Measurements from ENCODE around the gene TCTN1. TPM values are rescaled to one million over a fixed set of nuclear protein-coding genes. Genes with fewer than 3 reads are reported as not detected.

Gene TCTN1
- total and polyA plus RNA-seq, 9 of the 15 experiments (the other 6 are each of a cell fraction or from before 2014, with no cell fraction given), result 0.32 to 12.5 (median 4.0) TPM

GRCh38 chr12:110576504-110576903, 37.4 kb upstream of the TCTN1 start:
- peaks cover 8% of the 10 kb centered on the region; the same call in 1 of the 2 replicates for H3K9me3 ChIP-seq (replicated peaks; ENCODE audit: control insufficient read depth, insufficient read depth, low read depth, low read length)
- H3K9me1 ChIP-seq (ENCODE audit: control insufficient read depth, insufficient read depth, low read length), result no peaks in the 10 kb centered on the region
- DNase-seq (ENCODE audit: extremely low read depth in 1 of 4, low spot score in 3 of 4) (no peak), ATAC-seq (no peak), FAIRE-seq (no peak)
- H3K36me3 ChIP-seq (ENCODE audit: control insufficient read depth, insufficient read depth, low read length), result peaks cover 4% of the 10 kb centered on the region; the same call in 2 of the 3 replicates
- no peak overlapping the region for H3K9ac ChIP-seq (ENCODE audit: insufficient read depth in 1 of 2, low read depth in 2 of 2, low read length in 2 of 2)
- no peak overlapping the region; the same call in 1 of the 2 replicates for H3K4me2 ChIP-seq (ENCODE audit: insufficient read depth, low read length)
- ChIA-PET POLR2A (interaction anchor here (0.6 to 2.1 kb wide), 5 partner anchors 9 to 76 kb away, joined by 3 to 10 read pairs (median 5); no protein-coding TSS in a partner anchor), CTCF (ENCODE audit: low intra/inter-chr PET ratio) (no interaction called here)
- no peak overlapping the region for H3K4me3 ChIP-seq
- H3K27ac ChIP-seq (ENCODE audit: extremely low read depth, low read depth, low read length), result no peak overlapping the region
- H4K20me1 ChIP-seq (replicated peaks; ENCODE audit: control insufficient read depth, insufficient read depth, low read length), result peaks cover 18% of the 10 kb centered on the region
- TF ChIP-seq CHCHD3 (CRISPR knock-in tag; IDR thresholded peaks at IDR 0.05) (no peak), RFX1 (IDR thresholded peaks at IDR 0.05) (peak; percentile 63)
- H3K27me3 ChIP-seq (ENCODE audit: control insufficient read depth in 2 of 2, insufficient read depth in 2 of 2, low read length in 2 of 2), result no peaks in the 10 kb centered on the region
- peaks cover 100% of the 10 kb centered on the region for H3K79me2 ChIP-seq (ENCODE audit: control insufficient read depth, insufficient read depth, low read length)
- 83% methylated on average over 2 of the region's 2 CpGs for WGBS (ENCODE audit: insufficient coverage, low coverage, missing lambda C conversion rate)
- intact Hi-C loops (cut with micrococcal nuclease), result no loop called here
- H3K4me1 ChIP-seq (replicated peaks in 1 of 2; ENCODE audit: control insufficient read depth in 2 of 2, insufficient read depth in 2 of 2, low read length in 2 of 2), result peaks cover 18 to 29% of the 10 kb centered on the region in 2 experiments
- H2AFZ ChIP-seq (ENCODE audit: low read depth, low read length), result no peak overlapping the region
- BruUV-seq (replicated peaks), result no TSS peak
- in situ Hi-C loops (cut with MboI), result no loop called here

GRCh38 chr12:110577864-110578693, 35.9 kb upstream of the TCTN1 start:
- WGBS (ENCODE audit: insufficient coverage, low coverage, missing lambda C conversion rate), result 4% methylated on average over 8 of the region's 8 CpGs
- no peaks in the 10 kb centered on the region for H3K27me3 ChIP-seq (ENCODE audit: control insufficient read depth in 2 of 2, insufficient read depth in 2 of 2, low read length in 2 of 2)
- peak overlapping the region; percentile 52; the same call in 1 of the 2 replicates for H2AFZ ChIP-seq (ENCODE audit: low read depth, low read length)
- no peak for FAIRE-seq
- peak overlapping the region; percentile 73 for H3K27ac ChIP-seq (ENCODE audit: extremely low read depth, low read depth, low read length)
- intact Hi-C loops (cut with micrococcal nuclease), result no loop called here
- H3K9me1 ChIP-seq (ENCODE audit: control insufficient read depth, insufficient read depth, low read length), result no peaks in the 10 kb centered on the region
- peak in 2 of 4 experiments; percentile 31 to 34 for DNase-seq (ENCODE audit: extremely low read depth in 1 of 4, low spot score in 3 of 4)
- peak overlapping the region; percentile 53 for H3K4me2 ChIP-seq (ENCODE audit: insufficient read depth, low read length)
- peaks cover 25 to 32% of the 10 kb centered on the region in 2 experiments for H3K4me1 ChIP-seq (replicated peaks in 1 of 2; ENCODE audit: control insufficient read depth in 2 of 2, insufficient read depth in 2 of 2, low read length in 2 of 2)
- peaks cover 3% of the 10 kb centered on the region; the same call in 1 of the 2 replicates for H3K9me3 ChIP-seq (replicated peaks; ENCODE audit: control insufficient read depth, insufficient read depth, low read depth, low read length)
- POLR2A ChIA-PET, result interaction anchor here (0.5 to 0.9 kb wide), 2 partner anchors 19 to 148 kb away, joined by 3 read pairs; no protein-coding TSS in a partner anchor
- in situ Hi-C loops (cut with MboI), result no loop called here
- peak; percentile 27 for ATAC-seq
- CTCF ChIA-PET (ENCODE audit: low intra/inter-chr PET ratio), result no interaction called here
- H3K36me3 ChIP-seq (ENCODE audit: control insufficient read depth, insufficient read depth, low read length), result peaks cover 4% of the 10 kb centered on the region; the same call in 2 of the 3 replicates
- peak overlapping the region in 1 of 2 experiments; percentile 59; a peak in 2 of 4 replicates for H3K9ac ChIP-seq (ENCODE audit: insufficient read depth in 1 of 2, low read depth in 2 of 2, low read length in 2 of 2)
- peaks cover 27% of the 10 kb centered on the region for H4K20me1 ChIP-seq (replicated peaks; ENCODE audit: control insufficient read depth, insufficient read depth, low read length)
- BruUV-seq (replicated peaks), result no TSS peak
- H3K79me2 ChIP-seq (ENCODE audit: control insufficient read depth, insufficient read depth, low read length), result peaks cover 100% of the 10 kb centered on the region
- H3K4me3 ChIP-seq, result no peak overlapping the region; the same call in 1 of the 2 replicates
- no peak for TF ChIP-seq SMC3 (conservative IDR thresholded peaks at IDR 0.05; ENCODE audit: insufficient read depth, low read depth, low read length)
- no peak for TF ChIP-seq HDAC2 (IDR thresholded peaks at IDR 0.05)
- TF ChIP-seq ATF7 (IDR thresholded peaks at IDR 0.05), result peak; percentile 27; the same call in 1 of the 2 replicates
- no peak for TF ChIP-seq IRF2 (CRISPR knock-in tag; IDR thresholded peaks at IDR 0.05)
- TF ChIP-seq TRIM28 (IDR thresholded peaks at IDR 0.05), result no peak
- TF ChIP-seq ZBTB5 (IDR thresholded peaks at IDR 0.05), result no peak
- TF ChIP-seq CREB3L1 (IDR thresholded peaks at IDR 0.05; ENCODE audit: borderline replicate concordance, low read depth), result peak; percentile 45; the same call in 1 of the 2 replicates
- TF ChIP-seq FIP1L1 (IDR thresholded peaks at IDR 0.05; ENCODE audit: low read depth, low read length, poor library complexity, severe bottlenecking), result no peak
- TF ChIP-seq SMARCC2 (IDR thresholded peaks at IDR 0.05; ENCODE audit: low read depth), result peak; percentile 24; the same call in 1 of the 2 replicates
